GM12801 (cell line): Measurements from ENCODE around the gene MST1.

Experiments
- TF ChIP-seq, protein P1 (sequence below): IDR thresholded peaks from one replicate; pipeline ENCODE4 v1.5.1; 2011; ENCODE audit warnings: control low read depth; ENCODE audit not compliant: insufficient read length; ENCODE audit errors: extremely low read depth

The MST1 gene

DNA sequence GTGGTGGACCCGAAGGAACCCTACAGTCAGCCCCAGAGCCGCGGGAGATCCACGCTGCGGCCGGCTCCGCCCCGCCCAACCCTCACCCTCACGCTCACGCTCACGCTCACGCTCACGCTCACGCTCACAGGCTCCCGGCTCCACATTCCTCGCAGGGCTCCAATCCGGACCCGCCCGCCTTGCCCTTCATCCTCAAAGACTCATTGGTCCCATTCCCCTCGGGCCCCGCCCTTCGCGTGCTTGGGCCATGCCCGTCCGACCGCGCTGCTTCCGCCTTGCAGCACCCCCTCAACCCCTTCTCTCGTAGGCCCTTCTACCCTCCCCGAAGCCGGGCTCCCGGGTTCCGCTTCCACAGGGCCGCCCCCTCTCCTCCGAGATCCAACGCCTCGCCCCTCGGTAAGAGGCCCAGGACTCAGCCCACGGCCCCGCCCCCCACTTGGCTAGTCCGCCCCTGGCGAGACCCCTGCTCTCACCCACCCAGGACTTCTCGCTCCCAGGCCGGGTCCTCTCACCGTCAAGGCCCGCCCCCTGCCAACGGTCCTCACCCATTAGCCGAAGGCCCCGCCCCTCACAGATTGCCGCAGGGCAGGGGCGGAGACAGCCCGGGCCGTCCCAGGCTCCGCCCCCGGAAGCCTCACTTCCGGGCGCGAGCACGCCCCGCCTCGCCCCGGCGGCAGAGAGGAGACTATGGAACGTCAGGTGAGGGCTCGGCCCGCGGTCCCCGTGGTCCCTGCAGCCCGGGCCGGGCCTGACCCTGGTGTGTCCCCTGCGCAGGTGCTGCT, 15.4 kb downstream of the MST1 start, which contains the start of gene APEH:
TSS of gene APEH (plus strand) at position 637 of the 782 bp plus-strand sequence. CDS start at position 688, 51 bp downstream.
- TF ChIP-seq, protein P1, sequence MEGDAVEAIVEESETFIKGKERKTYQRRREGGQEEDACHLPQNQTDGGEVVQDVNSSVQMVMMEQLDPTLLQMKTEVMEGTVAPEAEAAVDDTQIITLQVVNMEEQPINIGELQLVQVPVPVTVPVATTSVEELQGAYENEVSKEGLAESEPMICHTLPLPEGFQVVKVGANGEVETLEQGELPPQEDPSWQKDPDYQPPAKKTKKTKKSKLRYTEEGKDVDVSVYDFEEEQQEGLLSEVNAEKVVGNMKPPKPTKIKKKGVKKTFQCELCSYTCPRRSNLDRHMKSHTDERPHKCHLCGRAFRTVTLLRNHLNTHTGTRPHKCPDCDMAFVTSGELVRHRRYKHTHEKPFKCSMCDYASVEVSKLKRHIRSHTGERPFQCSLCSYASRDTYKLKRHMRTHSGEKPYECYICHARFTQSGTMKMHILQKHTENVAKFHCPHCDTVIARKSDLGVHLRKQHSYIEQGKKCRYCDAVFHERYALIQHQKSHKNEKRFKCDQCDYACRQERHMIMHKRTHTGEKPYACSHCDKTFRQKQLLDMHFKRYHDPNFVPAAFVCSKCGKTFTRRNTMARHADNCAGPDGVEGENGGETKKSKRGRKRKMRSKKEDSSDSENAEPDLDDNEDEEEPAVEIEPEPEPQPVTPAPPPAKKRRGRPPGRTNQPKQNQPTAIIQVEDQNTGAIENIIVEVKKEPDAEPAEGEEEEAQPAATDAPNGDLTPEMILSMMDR: no peak

DNA sequence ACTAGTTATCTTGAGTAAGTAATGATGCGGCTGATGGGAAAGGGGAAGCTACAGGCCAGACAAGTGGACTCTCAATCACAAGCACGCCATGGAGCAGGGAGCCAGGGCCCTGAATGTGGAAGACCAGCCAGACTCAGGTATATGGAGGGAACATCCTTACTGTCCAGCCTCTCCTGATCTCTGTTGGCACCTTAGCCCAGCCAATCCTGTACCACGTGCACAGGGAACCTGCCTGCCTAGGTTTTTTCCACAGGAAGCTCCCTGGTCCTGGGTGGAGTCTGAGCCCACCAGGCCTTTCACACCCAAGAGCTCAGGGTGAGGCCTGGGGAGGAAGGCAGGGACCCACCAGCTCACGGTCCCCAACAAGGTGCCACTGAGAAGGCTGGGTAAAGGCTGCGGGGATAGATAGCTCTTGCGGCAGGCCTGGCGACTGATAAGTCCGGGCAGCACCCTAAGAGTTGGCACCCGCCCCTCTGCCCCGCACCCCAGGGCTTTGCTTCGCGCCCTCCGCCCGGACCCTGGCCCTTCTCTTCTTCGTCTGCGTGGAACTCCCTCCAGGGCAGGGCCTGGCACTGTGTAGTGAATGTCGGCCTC, 16.1 kb downstream of the MST1 start:
- TF ChIP-seq, protein P1: no peak

DNA sequence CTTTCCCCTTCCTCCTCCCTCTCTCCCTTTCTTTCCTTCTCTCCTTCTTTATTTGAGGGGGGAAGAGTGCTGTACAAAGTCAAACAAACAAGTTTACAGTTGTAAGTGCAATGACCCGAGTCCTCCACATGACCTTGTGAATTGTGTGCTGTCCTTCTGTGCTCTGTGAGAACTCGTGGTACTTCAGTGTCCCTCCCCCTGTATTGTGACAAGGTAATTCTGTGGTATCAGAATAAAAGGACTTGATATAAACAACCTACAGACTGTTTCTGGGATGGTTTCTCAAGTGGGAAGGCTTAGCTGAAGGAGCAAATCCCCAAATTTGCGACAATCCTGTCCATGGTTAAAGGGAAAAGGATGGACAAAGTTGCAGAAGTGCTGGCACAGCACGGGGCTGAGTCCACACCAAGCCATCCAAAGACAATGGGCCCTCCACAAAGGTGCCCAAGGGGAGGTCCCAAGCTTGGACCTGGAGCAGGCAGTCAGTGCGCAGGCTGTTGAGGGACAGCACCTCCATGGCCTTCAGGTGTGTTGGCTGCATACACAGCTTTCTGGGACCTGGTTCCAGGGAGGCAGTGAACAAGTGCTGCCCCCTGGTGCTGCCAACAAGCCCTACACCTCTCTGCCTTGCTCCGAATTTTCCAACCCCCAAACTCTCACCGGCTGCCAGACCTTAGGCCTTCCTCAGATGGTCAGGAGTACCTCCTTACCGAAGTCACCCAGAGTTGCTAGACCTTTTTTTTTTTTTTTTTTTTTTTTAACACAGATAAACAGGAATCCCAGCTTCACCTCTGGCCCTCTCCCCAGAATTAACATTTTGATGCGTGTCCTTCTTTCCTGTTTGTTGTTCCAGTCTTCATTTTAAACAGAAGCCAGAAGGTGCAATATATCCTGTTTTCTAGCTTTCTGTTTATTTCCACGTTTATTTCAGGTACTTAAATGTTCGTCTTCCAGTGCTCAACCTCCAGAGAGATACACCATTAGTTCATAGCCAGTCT, 17.7 kb downstream of the MST1 start:
- TF ChIP-seq, protein P1: no peak

DNA sequence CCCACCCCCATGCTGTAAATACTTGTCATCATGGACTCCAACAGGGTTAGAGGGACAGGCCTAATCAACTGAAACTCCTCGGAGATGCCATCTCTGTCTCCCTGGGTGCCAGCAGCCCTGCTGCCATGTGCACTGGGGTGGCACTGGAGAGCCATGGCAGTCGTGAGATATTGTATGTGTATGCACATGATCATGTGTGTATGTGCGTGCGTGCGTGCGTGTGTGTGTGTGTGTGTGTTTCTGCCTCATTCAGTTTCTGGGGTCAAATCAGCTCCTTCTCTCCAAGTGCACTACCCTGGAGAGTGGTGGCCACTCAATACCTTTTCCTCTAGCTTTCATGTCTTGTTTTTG, 18.4 kb downstream of the MST1 start:
- TF ChIP-seq, protein P1: no peak

DNA sequence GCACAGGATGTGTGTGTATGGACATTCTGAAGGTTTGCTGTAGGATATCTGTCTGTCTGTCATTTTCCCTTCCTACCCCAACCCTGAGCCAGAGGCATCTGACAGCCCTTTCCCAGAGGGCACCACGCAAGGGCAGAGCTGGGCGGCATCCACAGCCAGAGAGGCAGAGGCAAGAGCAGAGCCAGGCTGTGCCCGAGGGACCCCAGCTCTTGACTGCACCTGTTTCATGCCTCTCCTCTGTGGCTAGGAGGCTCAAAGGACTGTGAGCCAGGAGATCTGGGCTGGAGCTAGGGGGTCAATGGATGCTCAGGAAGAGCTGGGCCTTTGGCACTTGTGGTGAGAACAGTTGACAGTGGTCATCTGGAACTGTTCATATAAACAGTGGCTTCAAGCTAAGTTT, 19.9 kb downstream of the MST1 start:
- TF ChIP-seq, protein P1: no peak

DNA sequence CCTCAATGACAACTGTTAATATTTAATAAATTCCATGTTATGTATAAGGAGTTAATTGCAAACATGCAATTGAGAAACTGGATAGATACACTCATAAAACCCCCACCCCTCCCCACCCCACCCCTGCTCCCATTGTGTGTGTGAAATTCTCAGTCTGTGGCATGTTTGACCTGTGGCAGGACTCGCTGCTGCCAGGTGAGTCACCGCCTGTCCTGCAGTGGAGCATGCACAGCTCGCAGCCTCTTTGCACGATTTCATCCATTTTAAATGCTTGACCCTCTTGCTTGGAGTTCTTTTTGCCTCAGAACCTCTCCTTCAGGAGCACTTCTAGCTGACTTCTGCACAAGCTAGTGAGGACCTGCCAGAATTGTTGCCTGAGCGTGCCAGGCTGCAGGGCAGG, 20.4 kb downstream of the MST1 start:
- TF ChIP-seq, protein P1: no peak

DNA sequence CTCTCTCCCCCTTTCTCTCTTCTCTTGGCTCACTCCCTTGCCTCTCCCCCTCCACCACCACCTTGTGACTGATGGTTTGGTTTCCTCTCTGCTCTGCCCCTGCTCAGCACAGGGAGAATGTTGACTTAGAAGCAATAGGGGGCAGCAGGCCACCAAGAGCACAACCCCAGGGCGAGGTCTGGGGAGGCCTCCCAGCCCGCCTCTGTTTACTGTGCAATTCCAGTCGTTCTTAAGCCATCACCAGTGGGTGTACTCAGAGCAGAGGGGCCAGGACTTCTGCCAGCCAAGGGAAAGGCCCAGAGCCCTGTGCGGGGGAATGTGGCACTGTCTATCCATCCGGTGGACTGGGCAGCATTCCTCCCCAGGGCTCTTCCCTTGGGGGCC, 20.9 kb downstream of the MST1 start:
- TF ChIP-seq, protein P1: no peak
